Fibroblast of skin of scalp (primary cell): ENCODE results near the gene DTNB.
A peak's percentile ranks its signal among the peaks of the same experiment; 100 is the strongest.

Source experiments
- DNase-seq: peaks from one replicate; pipeline ENCODE4 v3.0.0-alpha.2; 2013

Gene DTNB

DNA sequence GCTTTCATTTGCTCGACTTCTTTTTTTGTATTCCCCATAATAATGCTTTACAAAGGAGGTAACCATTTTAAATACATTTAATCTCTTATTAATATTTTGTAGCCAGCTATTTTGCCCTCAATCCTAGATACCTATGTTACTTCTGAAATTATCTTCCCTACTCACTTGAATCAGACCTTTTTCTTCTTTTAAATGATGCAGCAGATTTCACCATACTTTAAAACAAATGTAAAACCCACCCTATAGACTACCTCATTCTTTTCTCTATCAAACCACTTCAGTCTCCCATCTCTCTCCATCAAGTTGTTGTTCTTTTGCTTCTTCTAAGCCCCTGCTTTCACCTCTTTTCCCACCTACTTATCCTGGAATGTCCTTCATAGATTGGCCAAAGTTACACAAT is 180.2 kb downstream of the DTNB start:
- DNase-seq = no peak

DNA sequence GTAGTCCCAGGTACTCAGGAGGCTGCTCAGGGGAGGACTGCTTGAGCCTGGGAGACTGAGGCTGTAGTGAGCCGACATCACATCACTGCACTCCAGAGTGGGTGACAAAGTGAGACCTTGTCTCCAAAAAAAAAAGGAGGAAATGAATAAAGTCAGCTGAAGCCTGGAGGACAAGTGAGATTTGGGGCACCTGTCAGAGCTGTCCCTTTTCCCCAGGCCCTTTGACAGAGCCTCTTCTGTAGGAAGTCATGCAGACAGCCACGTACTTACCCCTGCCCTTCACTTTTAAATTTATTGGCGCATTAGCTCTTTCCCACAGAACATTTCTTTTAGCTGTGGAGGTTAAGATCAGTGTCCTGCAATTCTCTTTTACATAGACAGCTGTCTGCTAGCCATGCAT is 180.7 kb downstream of the DTNB start:
- no peak for DNase-seq

DNA sequence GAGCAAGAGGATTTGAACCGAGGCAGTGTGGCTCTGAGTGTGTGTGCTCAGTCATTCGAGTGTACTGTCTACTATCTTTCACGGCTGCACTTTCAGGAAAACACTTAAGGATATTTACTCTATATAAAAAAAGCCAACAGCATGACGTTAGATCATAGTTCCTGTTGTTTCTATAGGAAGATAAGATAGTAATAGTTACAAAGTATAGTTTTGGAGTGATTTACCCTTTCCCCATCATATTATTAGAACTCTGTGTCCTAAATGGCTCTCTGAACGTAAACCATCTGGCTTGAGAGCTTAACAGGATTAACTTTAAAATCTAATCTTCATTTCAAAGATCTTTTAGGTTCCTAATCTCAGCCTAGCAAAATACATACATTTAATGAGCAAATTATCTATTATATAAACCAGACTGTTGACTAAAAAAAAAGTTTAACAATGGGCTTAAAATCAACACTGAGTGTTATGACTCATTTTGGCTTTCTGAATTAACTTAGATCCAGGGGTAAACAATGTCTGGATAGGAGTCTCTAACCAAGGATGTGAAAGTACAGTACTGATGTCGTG is 181.3 kb downstream of the DTNB start:
- peak; percentile 53 for DNase-seq

DNA sequence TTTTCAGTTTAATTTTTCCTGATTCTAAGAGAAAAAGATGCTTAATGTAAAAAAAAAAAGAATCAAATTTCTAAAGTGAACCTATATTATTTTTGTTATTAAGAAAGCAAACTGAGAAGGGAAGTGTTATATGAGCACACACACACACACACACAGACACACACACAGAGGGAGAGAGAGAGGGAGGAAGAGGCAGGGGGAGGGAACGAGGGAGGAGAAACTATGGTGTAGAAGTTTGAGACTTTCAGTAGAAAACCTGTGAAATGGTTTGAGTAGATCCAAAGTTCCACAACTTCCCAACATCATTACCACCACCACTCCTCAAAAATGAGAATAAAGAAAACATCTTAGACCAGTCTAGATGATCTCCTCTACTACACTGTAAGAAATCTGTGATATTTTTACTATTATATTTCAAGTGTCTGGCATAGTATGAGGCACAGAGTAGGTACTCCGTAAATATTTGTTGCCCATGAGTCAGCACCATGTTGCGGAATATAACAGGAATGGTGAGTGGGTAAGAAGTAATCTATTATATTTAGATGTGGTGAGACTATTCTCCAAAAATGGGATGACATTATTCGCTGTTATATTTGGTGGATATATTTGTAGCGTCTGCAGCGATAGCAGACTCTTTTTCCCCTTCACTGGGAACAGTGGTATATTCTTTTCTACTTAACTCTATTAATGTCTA is 182.2 kb downstream of the DTNB start:
- peak; percentile 43 for DNase-seq

DNA sequence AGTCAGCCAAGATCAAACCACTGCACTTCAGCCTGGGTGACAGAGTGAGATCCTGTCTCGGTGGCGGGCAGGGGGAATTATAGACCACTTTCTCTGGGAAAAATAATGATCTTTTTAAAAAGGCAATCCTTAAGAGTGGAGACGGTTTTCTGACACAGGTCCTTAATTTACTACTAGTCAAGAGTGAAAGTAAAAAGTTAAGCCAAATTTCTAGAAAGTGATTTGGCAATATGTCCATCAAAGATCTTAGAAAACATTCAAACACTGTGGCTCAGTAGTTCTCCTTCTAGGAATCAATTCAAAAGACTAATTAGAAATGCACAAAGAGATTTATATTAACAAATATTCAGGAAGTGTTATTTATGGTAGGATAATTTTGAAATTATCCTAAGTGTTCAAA is 183.2 kb downstream of the DTNB start:
- DNase-seq = no peak

DNA sequence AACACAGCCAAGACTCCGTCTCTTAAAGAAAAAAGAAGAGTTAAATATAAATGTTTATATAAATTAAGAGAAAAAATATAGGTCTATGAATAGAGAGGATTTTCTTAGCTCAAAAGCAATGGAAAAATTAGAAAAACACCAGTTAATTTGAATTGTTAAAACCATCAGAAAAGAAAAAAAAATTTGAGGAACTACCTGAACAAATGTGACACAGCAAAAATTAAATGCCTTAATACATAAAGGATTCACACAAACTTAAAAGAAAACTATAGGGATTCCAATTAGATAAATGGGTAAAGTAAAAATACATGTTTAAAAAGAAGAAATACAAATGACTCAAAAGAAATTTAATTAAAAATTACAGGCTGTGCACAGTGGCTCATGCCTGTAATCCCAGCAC is 183.7 kb downstream of the DTNB start:
- DNase-seq = no peak

DNA sequence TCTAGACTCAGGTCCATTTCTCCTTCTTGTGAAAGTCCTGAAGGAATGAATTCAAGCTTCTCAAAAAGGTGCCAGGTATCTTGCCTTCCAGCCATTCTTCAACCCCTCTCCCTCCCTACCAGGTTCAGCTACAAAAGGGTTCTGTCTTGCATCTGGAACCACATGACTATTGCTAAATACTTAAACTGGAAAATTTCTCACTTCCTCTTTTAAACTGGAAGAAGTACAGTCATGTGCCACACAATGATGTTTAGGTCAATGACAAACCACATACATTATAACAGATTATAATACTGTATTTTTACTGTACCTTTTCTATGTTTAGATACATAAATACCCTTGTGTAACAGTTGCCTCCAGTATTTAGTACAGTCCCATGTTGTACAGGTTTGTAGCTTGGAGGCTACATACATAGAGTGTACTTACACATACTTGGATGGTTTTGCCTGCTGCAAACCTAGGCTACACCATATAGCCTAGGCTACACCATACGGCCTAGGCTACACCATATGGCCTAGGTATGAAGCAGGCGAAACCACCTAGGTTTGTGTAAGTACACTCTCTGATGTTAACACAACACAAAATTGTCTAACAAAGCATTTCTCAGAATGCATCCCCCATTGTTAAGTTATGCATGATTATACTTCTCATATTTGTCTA is 189.6 kb downstream of the DTNB start:
- no peak for DNase-seq

DNA sequence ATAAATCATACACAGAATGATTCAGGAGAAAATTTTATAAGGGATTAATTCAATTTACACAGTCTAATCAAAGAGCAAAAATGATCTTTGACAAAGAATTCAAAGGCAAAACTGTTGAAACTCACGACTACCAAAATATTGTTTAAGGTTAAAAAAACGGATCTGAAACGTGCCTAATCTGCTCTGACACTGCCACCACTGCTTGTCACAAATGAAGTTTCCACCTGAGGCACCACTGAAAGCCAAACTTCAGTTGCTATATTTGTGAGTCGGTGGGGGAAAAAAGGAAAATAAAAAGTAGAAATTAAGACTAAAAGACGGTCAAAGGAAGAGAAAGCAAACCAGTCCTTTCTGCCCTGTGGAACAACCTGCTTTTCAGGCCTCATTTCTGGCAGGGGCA is 191.0 kb downstream of the DTNB start:
- no peak for DNase-seq

DNA sequence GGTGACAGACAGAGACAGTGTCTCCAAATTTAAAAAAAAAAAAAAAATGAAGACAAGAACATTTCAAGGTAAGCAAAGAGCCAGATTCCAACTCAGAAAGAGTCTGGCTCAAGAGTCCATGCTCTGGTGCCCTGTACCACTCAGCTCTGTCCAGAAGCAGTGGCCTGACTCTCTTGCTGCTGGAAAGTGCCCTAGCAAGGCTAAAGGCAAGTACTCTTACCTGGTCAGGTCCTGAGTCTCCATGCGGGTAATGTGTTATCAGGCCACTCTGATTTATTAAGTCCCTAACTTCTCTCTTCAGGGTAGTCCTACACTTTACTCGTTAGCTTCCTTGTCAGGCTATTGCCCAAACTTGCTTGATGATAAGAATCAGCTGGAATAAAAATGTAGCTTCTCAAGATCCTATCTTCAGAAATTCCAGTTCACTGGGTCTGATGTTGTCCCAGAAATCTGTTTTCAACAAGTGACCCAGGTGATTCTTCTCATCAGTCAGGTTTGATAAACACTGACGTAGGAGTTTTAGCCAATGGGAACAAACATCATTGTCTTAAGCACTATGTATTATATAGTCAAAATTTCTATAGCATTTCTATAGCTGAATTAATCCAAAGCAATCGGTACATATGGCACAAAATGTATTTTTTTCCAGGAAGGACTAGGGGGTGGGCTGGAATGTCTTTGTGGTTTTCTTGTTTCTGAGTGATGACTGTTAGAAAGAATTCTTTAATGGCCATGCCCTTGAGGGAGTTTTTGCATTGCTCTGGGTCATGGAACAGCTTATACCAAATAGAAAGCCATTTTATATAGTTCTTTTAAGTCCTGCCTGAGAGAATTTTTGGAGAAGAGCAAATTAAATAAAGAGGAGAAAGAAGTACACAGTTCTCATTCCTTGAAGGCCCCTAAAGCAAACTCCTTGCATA is 191.7 kb downstream of the DTNB start:
- peak; percentile 82 for DNase-seq

DNA sequence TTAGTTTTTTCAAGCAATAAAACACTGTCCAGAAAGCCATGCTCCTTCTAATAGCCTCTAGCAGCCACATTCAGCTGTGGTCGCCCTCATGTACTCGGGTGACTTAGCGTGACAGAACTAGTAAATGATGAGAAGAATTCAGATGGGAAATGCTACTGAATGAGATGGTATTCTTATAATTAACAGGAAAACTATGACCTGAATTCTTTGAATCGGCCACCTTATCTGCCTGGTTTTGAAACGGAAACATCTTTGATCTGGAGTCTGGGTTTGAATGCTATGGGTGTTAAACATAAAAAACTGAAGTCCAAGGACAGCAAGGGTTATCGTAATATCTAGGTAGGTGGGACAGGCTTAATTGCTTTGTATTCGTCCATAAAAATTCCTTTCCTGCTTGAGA is 192.8 kb downstream of the DTNB start:
- no peak for DNase-seq

DNA sequence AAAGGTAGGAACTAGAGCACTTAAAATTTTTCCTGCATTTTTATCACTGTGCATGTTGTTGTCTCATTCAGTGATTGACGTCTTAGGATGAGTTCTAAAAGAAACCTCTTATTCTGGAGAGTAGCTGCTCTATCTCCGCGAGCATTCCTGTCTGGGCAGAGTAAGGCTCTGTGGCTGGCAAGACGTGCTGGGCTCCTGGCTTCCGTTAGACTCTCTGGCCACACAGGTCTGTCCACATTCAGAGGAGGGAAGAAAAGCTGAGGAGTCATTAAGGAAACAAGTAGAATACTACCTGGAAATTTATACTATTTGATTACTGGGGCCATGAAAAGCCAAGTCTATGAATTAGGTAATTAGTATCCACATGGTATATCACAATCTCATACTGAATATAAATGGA is 193.6 kb downstream of the DTNB start:
- DNase-seq = no peak

DNA sequence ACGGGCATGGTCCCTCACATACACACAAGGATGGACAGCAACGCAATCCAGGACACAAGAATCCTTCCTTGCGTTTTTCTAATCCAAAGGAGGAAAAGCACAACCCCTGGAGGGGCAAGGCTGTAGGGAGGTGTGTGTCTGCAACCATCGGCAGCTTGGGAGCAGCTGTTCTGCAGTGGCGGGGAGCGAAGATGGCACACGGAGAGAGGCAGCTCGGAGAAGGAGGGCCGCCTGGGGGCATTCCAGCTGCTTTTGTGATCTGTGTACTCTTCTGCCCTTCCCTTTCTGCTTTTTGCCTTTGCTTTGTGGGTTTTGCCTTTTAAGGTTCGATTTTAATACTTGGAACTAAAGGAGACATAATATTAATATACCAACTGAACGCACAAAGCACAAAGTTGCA is 194.6 kb downstream of the DTNB start:
- DNase-seq = no peak

DNA sequence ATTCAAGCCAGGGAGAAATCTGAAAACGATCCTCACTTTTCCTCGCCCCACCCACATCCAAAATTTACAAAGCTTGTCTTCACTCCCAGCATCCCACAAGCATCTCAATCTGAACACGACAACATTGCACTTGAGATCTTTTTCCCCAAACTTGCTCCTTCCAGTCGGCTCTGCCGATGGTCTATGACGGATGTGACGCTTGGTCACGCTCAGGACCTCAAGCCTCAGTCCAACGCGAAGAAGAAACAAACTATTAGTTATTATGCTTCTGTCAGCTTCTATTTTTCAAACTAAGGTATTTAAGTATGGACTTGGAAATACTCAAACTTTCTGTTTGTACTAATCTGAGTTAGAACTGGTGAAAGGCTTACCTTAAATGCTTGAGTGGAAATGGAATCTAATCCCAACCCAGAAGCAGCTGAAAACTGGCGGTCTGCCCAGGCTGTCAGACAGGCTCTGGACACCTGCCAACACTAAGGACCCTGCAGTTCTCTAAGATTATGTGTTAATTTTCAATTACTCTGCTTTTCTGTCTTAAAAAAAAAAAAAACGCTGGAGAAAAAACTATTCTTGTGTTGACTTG is 199.5 kb downstream of the DTNB start:
- peak; percentile 48 for DNase-seq

DNA sequence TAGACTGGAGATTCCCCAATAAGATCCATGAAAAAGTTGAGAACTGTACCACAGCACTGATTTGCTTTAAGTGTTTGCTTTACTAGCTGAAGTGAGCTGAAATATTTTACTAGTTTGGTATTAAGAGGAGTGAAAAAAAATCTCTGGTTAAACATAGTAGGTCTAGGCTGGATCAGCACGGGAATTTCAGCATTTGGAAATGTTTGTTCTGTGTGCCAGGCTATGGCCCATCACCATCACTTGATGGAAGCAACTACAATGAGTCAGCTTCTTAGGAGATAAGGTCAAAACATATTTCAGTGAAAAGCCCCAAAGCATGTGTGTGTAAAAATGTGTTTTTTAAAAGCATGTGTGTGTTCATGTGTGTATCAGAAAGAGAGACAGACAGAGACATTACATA is 200.2 kb downstream of the DTNB start:
- no peak for DNase-seq

DNA sequence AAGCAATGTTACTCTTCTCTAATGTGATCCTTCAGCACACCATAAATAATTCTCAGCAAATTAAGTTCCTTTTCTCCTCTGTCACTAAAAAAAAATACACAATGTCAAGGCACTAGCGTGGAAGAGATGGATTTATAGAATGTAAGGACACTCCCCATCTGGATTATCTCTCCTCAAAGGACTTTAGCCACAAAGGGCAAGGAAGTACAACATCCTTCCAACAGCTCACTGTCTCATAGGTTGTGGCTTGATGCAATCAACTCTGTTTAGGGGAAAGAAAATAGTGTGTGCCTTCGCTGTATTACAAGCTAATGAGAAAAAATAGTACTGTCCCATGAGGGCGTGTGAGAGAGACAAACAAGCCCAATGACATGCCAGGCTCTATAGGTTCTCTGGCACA is 202.6 kb downstream of the DTNB start:
- no peak for DNase-seq

DNA sequence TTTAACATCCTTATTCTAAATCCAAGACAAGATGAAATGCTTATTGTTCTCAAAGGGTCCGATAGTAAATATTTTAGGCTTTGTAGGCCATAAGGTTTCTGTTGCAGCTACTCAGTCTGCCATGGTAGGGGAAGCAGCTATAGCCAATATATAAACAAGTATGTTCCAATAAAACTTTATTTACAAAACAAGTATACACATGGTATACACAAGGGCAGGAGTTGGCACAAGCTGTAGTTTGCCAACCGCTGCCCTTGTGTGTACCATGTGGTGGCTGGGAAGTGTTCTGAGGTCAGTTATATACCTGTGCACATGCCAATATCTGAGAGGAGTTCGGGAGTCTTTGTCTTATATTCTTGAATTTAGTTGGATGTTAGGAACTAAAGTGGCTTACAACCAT is 205.6 kb downstream of the DTNB start:
- DNase-seq = no peak

DNA sequence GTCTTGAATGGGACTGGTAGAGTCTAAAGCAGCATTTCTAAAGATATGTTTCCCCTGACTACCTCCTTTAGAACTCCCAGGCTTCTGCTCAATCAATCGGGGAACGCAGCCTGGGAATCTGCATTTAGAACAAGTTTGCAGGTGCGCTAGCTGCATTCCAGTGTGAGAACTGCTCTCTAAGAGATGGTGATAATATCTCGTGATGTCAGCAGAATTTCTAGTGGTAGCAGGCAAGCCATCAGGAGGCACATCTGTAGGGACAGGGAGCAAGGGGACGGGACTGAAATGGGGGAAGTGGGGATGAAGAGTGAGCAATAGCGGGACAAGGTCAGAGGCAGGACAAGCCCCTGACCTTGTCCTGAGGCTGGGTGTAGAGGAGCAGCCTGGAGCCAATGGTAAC is 211.4 kb downstream of the DTNB start:
- DNase-seq = no peak

DNA sequence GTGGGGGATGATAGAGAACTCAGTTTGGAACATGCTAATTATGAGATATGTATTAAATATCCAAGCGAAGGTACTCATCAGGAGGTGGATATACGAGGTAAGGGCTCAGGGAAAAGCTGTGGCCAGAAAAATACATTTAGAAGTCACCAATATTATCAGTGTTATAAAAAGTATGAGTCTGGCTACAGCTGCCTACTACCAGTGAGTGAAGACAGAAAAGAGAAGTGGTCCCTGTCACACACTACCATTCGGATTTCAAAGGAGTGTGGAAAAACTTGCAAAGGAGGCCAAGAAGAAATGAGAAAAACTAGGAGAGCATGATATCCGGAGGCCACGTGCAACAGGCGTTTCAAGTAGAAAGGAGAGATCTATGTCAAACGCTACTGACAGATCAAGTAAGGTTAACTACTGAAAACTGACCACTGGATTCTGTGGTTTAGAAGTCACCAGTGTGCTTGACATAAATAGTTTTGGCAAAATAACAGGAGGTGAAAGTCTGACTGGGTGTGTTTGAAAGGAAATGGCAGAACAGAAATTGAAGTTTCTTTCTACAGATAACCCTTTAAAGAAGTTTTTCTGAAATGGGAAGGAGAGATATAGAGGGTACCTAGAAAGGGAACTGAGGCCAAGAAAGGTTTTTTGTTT is 213.0 kb downstream of the DTNB start:
- DNase-seq = no peak

DNA sequence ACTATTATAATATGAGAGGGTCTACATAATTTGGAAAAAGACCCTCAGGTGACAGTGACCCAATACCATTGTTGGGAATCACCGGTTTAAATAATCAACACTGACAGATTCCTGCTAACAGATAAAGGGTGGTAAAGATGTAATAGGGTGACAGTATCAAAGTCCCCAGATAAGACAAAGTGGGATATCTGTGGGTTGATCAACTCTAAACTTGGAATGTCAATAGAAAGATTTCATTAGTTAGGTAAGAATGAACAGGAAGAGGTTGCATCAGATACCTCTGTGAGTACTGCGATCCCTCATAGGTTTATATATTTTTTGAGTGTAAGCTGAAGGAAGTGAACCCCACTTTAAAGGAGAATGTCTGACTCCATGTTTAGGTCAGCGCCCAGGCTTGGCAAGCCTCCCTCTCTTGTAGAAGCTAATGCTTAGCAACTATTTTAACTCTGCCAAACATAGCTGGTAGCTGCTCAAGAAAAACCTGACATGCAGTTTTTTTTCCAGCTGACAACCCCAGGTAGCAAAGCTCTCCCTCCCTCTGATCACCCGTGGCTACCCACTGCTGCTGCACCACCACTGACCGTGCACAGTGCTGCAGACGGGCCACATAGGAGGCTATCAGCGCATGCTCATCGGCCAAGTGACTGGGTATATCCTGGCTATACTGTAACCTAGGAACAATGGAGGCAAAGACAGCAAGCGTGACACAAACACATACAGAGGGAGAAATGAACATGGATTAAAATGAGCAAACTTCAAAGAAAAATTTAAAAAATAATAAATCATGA is 218.4 kb downstream of the DTNB start:
- no peak for DNase-seq

DNA sequence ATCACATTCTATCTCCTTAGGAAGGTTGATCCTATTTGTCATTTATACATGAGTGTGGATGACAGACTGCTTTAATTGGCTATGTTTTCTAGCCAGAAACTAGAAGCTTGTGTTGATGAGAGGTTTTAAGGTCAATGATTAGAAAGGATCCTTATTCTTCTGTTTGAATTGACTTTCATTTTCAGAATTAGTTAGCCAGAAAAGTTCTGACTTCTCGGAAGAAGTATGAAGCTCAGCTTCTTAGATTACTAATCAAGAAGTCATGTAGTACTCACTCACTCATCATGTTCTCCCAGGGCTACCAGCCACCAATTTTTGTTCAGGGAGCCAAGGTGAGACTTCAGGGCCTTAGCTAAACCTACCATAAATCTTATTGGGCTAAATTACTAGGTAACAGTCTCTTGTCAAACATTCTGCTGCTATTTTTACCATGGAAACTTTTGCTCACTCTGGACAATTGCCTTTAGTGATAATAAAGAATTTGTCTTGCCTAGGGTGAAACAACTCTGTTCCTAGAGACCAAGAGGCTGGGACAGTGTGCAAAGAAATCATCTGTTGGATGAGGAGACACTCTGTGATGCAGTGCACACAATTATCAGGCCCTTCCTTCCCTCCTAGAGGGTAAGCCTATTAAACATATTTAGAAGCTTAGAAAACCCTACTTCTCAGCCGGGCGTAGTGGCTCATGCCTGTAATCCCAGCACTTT is 220.0 kb downstream of the DTNB start:
- no peak for DNase-seq

DNA sequence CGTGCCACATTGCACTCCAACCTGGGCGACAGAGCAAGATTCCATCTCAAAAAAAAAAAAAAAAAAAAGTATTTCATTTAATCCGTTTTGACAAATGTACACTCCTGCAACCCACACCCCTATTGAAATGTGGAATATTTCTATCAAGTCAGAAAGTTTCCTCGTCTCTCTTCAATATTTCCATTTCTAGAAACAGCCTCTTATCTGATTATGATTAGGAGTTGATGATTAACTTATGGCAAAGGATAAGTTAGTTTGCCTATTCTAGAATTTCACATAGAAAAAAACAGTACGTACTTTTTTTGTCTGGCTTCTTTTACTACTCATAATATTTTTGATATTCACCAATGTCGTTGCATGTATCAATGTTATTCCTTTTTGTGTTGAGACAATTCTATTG is 224.6 kb downstream of the DTNB start:
- DNase-seq = no peak
